Erythroblast (primary cell): ENCODE data around the gene NUP153.

Source experiments
- GATA1 ChIP-seq: IDR thresholded peaks from 2 replicates; pipeline ENCODE4 v1.6.1; 2011; ENCODE audit warnings: low read depth, mild to moderate bottlenecking, control low read depth, low read length, moderate library complexity
- POLR2A ChIP-seq: IDR thresholded peaks from 2 replicates; pipeline ENCODE4 v1.6.1; 2011; ENCODE audit warnings: mild to moderate bottlenecking, low read length

- TF ChIP-seq POLR2A (no peak), GATA1 (no peak)
These were observed 50.1 kb downstream of the NUP153 start for GRCh38 chr6:17656644-17657043.
